ENCODE results near the gene CD300LF.

The CD300LF gene

GRCh38 chr17:74740641-74741387 lies 28.1 kb upstream of the CD300LF start:
- peak overlapping the region; percentile 92 for H3K4me2 ChIP-seq
- H3K27me3 ChIP-seq: peaks cover 5% of the 10 kb centered on the region; the same call in 1 of the 2 replicates
- H3K4me3 ChIP-seq: no peak overlapping the region
- H3K36me3 ChIP-seq: no peaks in the 10 kb centered on the region
- H3K27ac ChIP-seq: peak overlapping the region; percentile 75
- H4K20me1 ChIP-seq: no peaks in the 10 kb centered on the region
- peak overlapping the region; percentile 9; the same call in 1 of the 2 replicates for H3K9ac ChIP-seq
- peaks cover 99% of the 10 kb centered on the region for H3K4me1 ChIP-seq
- no peaks in the 10 kb centered on the region for H3K9me3 ChIP-seq
- no peak for TF ChIP-seq Cebpa-rat (IDR thresholded peaks at IDR 0.05)

- H3K4me2 ChIP-seq: peak overlapping the region; percentile 92
- H3K9ac ChIP-seq: 0 out of 2 replicates have a peak overlapping the region, but pooled peaks have one; percentile 9
- peak overlapping the region; percentile 75; the same call in 1 of the 2 replicates for H3K27ac ChIP-seq
- H3K36me3 ChIP-seq: no peaks in the 10 kb centered on the region
- no peaks in the 10 kb centered on the region for H3K9me3 ChIP-seq
- no peaks in the 10 kb centered on the region for H4K20me1 ChIP-seq
- H3K4me3 ChIP-seq: no peak overlapping the region
- TF ChIP-seq Cebpa-rat (IDR thresholded peaks at IDR 0.05): no peak
- no peaks in the 10 kb centered on the region for H3K27me3 ChIP-seq
- peaks cover 99% of the 10 kb centered on the region for H3K4me1 ChIP-seq
Measured at GRCh38 chr17:74740173-74740572, 27.4 kb upstream of the CD300LF start.

GRCh38 chr17:74739227-74739831 lies 26.6 kb upstream of the CD300LF start:
- no peaks in the 10 kb centered on the region for H3K36me3 ChIP-seq
- H4K20me1 ChIP-seq: no peaks in the 10 kb centered on the region
- TF ChIP-seq Cebpa-rat (IDR thresholded peaks at IDR 0.05): no peak
- peak overlapping the region; percentile 72 for H3K4me3 ChIP-seq
- H3K27me3 ChIP-seq: no peaks in the 10 kb centered on the region
- peak overlapping the region; percentile 88 for H3K27ac ChIP-seq
- peaks cover 99% of the 10 kb centered on the region for H3K4me1 ChIP-seq
- peak overlapping the region; percentile 92 for H3K4me2 ChIP-seq
- H3K9ac ChIP-seq: 0 out of 2 replicates have a peak overlapping the region, but pooled peaks have one; percentile 77
- H3K9me3 ChIP-seq: no peaks in the 10 kb centered on the region

GRCh38 chr17:74738051-74738996 lies 25.6 kb upstream of the CD300LF start:
- no peak for TF ChIP-seq Cebpa-rat (IDR thresholded peaks at IDR 0.05)
- Histone ChIP-seq H3K4me3 (peak overlapping the region; percentile 72), H3K9ac (peak overlapping the region; percentile 77)

DNA sequence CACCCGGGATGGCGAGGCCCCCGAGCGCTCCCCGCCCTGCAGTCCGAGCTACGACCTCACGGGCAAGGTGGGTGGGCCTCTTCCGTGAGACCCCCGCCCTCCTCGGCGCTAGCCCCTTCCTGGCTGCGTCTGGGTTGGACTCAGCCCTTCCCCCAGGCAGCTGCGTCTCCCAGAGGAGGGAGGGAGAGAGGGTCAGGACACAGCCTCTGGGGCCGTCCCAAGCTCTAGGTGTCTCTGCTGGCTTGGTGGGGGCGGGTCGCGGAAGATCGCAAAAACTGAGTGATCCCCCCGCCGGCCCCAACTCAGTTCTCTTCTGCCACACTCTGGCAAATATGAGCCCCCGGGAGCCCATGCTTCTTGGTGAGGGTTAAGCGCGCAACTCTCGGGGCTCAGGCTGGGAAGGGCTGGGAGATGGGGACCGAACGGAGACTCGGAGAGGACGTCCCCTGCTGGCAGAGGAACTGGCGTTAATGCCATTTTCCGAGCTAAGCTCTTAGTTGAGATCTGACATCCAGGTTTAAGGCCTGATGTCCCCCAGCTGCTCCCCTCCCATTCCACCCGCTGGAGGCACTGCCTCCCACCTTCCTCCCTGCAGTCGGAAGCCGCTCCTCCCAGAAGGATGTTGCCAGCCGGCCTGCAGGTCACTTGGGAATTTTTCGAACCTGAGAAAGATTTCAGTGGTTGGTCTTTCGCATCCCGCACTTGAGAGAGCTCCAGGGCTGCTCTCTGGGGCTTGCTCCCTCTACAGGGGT lies 24.8 kb upstream of the CD300LF start:
- Histone ChIP-seq H3K36me3 (no peaks in the 10 kb centered on the region), H3K27ac (peak overlapping the region; percentile 88), H3K4me1 (peaks cover 92% of the 10 kb centered on the region), H3K4me2 (peak overlapping the region; percentile 92), H4K20me1 (no peaks in the 10 kb centered on the region), H3K4me3 (peak overlapping the region; percentile 72), H3K27me3 (no peaks in the 10 kb centered on the region), H3K9ac (peak overlapping the region; percentile 77), H3K9me3 (no peaks in the 10 kb centered on the region)
- no peak for TF ChIP-seq Cebpa-rat (IDR thresholded peaks at IDR 0.05)

More at GRCh38 chr17:74738051-74738996, 25.6 kb upstream of the CD300LF start:
- Histone ChIP-seq H3K27me3 (no peaks in the 10 kb centered on the region), H3K4me2 (peak overlapping the region; percentile 92), H3K36me3 (no peaks in the 10 kb centered on the region), H3K4me1 (peaks cover 99% of the 10 kb centered on the region), H3K27ac (peak overlapping the region; percentile 88), H4K20me1 (no peaks in the 10 kb centered on the region), H3K9me3 (no peaks in the 10 kb centered on the region)

DNA sequence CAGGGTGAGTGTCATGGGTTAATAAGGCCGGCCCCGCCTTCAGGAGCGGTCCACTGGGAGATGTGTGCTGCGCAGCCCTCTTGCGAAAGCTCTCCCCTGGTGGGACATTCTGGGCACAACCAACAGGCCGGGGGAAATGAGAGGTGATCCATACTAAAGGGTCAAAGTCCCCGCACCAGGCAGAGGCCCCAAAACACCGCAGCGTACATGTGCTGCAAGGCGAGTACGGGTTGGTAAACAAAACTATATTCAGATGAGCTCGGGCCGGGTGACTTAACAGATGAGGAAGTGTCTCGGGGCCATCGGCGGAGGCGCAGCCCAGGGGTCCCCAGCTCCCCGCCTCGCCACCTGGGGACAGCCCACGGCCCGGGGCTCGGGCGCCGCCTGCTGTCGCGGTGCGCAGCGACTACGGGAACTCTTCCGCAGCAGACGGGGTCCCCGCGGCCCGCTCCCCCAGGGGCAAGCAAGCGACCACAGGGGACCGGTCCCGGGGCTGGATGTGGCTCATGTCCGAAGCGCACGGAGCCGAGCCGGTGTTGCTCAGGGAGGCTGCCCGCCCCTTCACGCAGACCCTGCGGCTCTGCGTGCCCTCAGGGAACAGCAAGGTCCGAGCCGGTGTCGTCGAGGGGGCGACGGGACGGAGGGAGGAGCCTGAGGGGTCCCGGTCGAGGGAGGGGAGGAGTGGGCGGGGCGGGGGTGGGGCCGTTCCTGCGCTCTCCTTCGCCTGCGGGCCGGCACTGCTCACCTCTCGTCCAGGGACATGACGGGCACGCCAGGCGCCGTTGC lies 24.0 kb upstream of the CD300LF start, which contains the start of gene RAB37:
Gene RAB37, plus strand, starts transcription at position 744 of the 786 bp plus-strand sequence. Its CDS starts 17 bp downstream, at position 761.
- no peaks in the 10 kb centered on the region for H3K36me3 ChIP-seq
- H3K9me3 ChIP-seq: no peaks in the 10 kb centered on the region
- H3K27me3 ChIP-seq: no peaks in the 10 kb centered on the region
- TF ChIP-seq Cebpa-rat (IDR thresholded peaks at IDR 0.05): peak; percentile 98
- H3K4me1 ChIP-seq: peaks cover 84% of the 10 kb centered on the region
- H4K20me1 ChIP-seq: no peaks in the 10 kb centered on the region
- H3K4me2 ChIP-seq: peak within 1 kb of the TSS; percentile 92
- peak within 1 kb of the TSS; percentile 77 for H3K9ac ChIP-seq
- H3K4me3 ChIP-seq: peak within 1 kb of the TSS; percentile 72
- peak within 1 kb of the TSS; percentile 88 for H3K27ac ChIP-seq

- H3K36me3 ChIP-seq: no peaks in the 10 kb centered on the region
- no peaks in the 10 kb centered on the region for H3K27me3 ChIP-seq
- peak overlapping the region; percentile 65 for H3K4me2 ChIP-seq
- TF ChIP-seq Cebpa-rat (IDR thresholded peaks at IDR 0.05): no peak
- H3K9me3 ChIP-seq: no peaks in the 10 kb centered on the region
- no peak overlapping the region for H3K9ac ChIP-seq
- H3K4me1 ChIP-seq: peaks cover 74% of the 10 kb centered on the region
- H3K27ac ChIP-seq: no peak overlapping the region
- no peaks in the 10 kb centered on the region for H4K20me1 ChIP-seq
- no peak overlapping the region for H3K4me3 ChIP-seq
Measured at GRCh38 chr17:74734256-74734655, 21.5 kb upstream of the CD300LF start.

DNA sequence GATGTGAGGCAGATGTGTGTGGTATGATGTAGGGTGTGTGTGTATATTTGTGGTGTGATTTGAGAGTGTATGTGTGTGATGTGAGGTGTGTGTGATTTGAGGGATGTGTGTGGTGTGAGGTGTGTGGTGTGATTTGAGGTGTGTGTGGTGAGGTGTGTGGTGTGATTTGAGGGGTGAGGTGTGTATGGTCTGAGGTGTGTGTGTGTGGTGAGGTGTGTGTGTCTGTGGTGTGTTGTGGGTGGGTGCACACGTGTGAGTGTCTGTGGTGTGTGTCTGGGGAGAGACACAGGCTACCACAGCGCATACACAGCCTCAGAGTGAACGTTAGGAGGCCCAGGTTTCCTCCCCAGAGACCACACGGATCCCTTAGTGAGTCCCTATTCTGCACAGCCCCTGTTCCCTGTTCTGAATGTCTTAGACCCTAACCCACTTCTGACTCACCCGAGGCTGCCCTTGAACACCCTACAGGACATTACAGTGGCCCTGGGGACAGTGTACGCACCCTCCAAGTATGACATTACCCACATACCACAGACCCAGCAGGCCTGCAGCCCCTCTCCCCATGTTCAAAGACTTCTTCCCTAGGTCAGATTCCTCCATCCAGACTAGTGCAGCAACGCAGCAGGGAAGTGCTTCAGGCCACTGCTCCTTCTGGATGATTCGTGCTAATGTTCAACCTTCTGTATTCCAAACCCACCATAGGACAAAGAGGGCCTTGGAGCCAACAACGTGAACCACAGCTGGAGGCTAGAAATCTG lies 20.8 kb upstream of the CD300LF start:
- H3K4me2 ChIP-seq: peak overlapping the region; percentile 65
- no peak overlapping the region for H3K27ac ChIP-seq
- no peaks in the 10 kb centered on the region for H4K20me1 ChIP-seq
- TF ChIP-seq Cebpa-rat (IDR thresholded peaks at IDR 0.05): no peak
- H3K4me1 ChIP-seq: peaks cover 67% of the 10 kb centered on the region
- no peaks in the 10 kb centered on the region for H3K27me3 ChIP-seq
- no peak overlapping the region for H3K9ac ChIP-seq
- no peak overlapping the region for H3K4me3 ChIP-seq
- H3K9me3 ChIP-seq: no peaks in the 10 kb centered on the region
- no peaks in the 10 kb centered on the region for H3K36me3 ChIP-seq
